Ascending aorta (tissue), 2 donors: Measurements from ENCODE around the gene STAC. TPM values are rescaled to one million over a fixed set of nuclear protein-coding genes. Genes with fewer than 3 reads are reported as not detected.

Experiments
- DNase-seq, 2 donors: peaks; one replicate each; pipeline ENCODE4 v3.0.0-alpha.2; 2019; ENCODE audit warnings: low spot score in 2 of 2
- H3K27ac ChIP-seq, 2 donors: fragments of 200-600 bp; sonication (generic); one replicate each; pipeline ENCODE4 v1.5.1; 2016 to 2017; ENCODE audit warnings: mild to moderate bottlenecking in 1 of 2
- H3K27me3 ChIP-seq: fragments of 200-600 bp; sonication (generic); one replicate; pipeline ENCODE4 v1.5.1; 2017
- H3K36me3 ChIP-seq, 2 donors: fragments of 200-600 bp; sonication (generic); one replicate each; pipeline ENCODE4 v1.5.1; 2016
- H3K4me1 ChIP-seq, 2 donors: fragments of 200-600 bp; sonication (generic); one replicate each; pipeline ENCODE4 v1.5.1; 2016 to 2017; ENCODE audit warnings: mild to moderate bottlenecking in 1 of 2
- H3K4me3 ChIP-seq, 2 donors: fragments of 200-600 bp; sonication (generic); one replicate each; pipeline ENCODE4 v1.5.1; 2016 to 2017; ENCODE audit warnings: mild to moderate bottlenecking in 1 of 2
- H3K9me3 ChIP-seq, 2 donors: fragments of 200-600 bp; sonication (generic); one replicate each; pipeline ENCODE4 v1.5.1; 2016
- intact Hi-C: fragments of 100-400 bp; cut with DNase I; formaldehyde crosslinking; loops from one replicate; pipeline ENCODE4 v1.15.1; 2023
- total RNA-seq: library from RNA; depleted of rRNA; stranded (reverse); fragments of >200 nt; gene quantifications from one replicate; pipeline ENCODE4 v1.1.0, GENCODE V29; 2016
- TF ChIP-seq, protein P1 (sequence below), 3 experiments: fragments of 200-600 bp in 2 of 3; fragments of 450-650 bp in 1 of 3; sonication (generic) in 2 of 3; IDR thresholded peaks; one replicate each; pipeline ENCODE4 v1.5.1; 2016 to 2019; ENCODE audit warnings: antibody characterized with exemption in 3 of 3, mild to moderate bottlenecking in 1 of 3, moderate library complexity in 1 of 3

Gene STAC
- total RNA-seq, 1 donor from 2014 or later, result 16.0 TPM

GRCh38 chr3:36501616-36502015 is 121.3 kb downstream of the STAC start:
- Histone ChIP-seq H3K36me3 (peaks cover 0 to 19% of the 10 kb centered on the region in 2 donors), H3K27me3 (no peaks in the 10 kb centered on the region), H3K9me3 (no peaks in the 10 kb centered on the region), H3K27ac (no peak overlapping the region), H3K4me3 (no peak overlapping the region), H3K4me1 (no peaks in the 10 kb centered on the region)
- TF ChIP-seq, protein P1, sequence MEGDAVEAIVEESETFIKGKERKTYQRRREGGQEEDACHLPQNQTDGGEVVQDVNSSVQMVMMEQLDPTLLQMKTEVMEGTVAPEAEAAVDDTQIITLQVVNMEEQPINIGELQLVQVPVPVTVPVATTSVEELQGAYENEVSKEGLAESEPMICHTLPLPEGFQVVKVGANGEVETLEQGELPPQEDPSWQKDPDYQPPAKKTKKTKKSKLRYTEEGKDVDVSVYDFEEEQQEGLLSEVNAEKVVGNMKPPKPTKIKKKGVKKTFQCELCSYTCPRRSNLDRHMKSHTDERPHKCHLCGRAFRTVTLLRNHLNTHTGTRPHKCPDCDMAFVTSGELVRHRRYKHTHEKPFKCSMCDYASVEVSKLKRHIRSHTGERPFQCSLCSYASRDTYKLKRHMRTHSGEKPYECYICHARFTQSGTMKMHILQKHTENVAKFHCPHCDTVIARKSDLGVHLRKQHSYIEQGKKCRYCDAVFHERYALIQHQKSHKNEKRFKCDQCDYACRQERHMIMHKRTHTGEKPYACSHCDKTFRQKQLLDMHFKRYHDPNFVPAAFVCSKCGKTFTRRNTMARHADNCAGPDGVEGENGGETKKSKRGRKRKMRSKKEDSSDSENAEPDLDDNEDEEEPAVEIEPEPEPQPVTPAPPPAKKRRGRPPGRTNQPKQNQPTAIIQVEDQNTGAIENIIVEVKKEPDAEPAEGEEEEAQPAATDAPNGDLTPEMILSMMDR (IDR thresholded peaks at IDR 0.05), result no peak
- DNase-seq, result no peak
- intact Hi-C loops, result no loop called here

DNA sequence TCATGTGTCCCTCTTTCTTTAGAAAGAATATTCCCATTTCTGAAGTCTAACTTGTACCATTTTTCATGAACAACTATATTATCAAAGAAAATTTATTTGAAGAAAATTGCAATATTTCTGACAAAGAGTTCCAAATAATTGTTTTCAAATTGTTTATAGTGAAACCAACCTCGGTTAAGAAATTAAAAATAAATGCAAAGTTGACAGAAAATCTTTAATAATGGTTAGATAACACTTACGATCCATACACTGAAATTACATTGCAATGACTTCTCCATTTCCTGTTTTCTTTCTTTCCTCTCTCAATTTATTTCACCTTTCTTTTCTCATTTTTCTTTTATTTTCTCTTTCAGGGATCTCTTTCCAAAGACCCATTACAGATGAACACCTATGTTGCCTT is 125.1 kb downstream of the STAC start:
- H3K4me3 ChIP-seq, result no peak overlapping the region
- intact Hi-C loops, result no loop called here
- H3K27me3 ChIP-seq, result no peaks in the 10 kb centered on the region
- H3K36me3 ChIP-seq, result peaks cover 13 to 53% of the 10 kb centered on the region in 2 donors
- DNase-seq, result no peak
- TF ChIP-seq, protein P1 (IDR thresholded peaks at IDR 0.05), result no peak
- H3K27ac ChIP-seq, result no peak overlapping the region
- H3K9me3 ChIP-seq, result no peaks in the 10 kb centered on the region
- no peaks in the 10 kb centered on the region for H3K4me1 ChIP-seq

GRCh38 chr3:36511791-36512486 is 131.6 kb downstream of the STAC start:
- Histone ChIP-seq H3K27me3 (no peaks in the 10 kb centered on the region), H3K4me1 (no peaks in the 10 kb centered on the region), H3K9me3 (no peaks in the 10 kb centered on the region), H3K27ac (no peak overlapping the region), H3K4me3 (no peak overlapping the region), H3K36me3 (peaks cover 13 to 39% of the 10 kb centered on the region in 2 donors)
- no peak for DNase-seq
- intact Hi-C loops, result no loop called here
- TF ChIP-seq, protein P1 (IDR thresholded peaks at IDR 0.05), result no peak

DNA sequence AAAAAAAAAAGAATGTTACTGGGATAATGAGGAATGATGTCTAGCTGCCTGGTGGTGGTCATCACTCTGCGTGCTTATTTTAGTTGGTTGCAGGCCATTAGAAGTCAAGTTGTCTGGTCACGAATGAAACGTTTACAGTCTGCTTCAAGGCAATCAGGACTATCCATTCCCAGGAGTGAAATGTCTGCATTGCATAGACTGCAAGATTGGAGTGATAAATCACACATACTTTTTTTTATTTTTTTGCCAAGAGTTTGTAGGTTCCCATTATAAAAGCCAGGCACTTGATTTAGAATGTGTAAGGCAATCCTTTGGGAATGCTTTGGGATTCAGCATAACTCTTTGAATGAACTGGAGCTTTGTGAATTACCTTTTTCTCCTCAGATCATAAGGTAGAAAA is 132.3 kb downstream of the STAC start:
- intact Hi-C loops, result no loop called here
- TF ChIP-seq, protein P1 (IDR thresholded peaks at IDR 0.05), result no peak
- no peaks in the 10 kb centered on the region for H3K9me3 ChIP-seq
- H3K36me3 ChIP-seq, result peaks cover 13 to 35% of the 10 kb centered on the region in 2 donors
- no peak overlapping the region for H3K4me3 ChIP-seq
- H3K4me1 ChIP-seq, result no peaks in the 10 kb centered on the region
- H3K27me3 ChIP-seq, result no peaks in the 10 kb centered on the region
- H3K27ac ChIP-seq, result no peak overlapping the region
- no peak for DNase-seq

DNA sequence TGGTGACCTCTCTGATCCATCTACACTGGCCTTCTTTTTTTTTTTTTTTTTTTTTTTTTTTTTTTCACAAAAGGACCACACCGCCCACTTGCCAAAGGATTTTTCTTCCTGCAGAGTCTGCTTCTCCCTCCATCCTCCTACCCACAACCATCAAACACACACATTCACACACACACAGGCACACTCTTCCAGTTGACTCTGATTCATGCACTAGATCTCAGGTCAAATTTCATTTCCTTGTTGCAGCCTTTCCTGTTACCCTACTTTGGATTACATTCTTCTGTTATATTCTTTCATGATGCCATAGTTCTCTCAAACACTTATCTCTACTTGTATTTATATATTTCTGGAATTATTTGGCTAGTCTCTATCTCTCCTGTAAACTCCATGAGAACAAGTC is 133.9 kb downstream of the STAC start:
- no peaks in the 10 kb centered on the region for H3K4me1 ChIP-seq
- H3K27ac ChIP-seq, result no peak overlapping the region
- DNase-seq, result no peak
- H3K27me3 ChIP-seq, result no peaks in the 10 kb centered on the region
- H3K36me3 ChIP-seq, result peaks cover 2 to 19% of the 10 kb centered on the region in 2 donors
- H3K9me3 ChIP-seq, result no peaks in the 10 kb centered on the region
- no peak overlapping the region for H3K4me3 ChIP-seq
- intact Hi-C loops, result no loop called here
- TF ChIP-seq, protein P1 (IDR thresholded peaks at IDR 0.05), result no peak
